HEK293T (cell line): ENCODE data around the gene ACSS3.

ENCODE experiments used
- ARNT ChIP-seq: fragments of 450-650 bp; IDR thresholded peaks from 2 replicates; pipeline ENCODE4 v1.6.1; 2017; ENCODE audit warnings: mild to moderate bottlenecking
- BHLHE40 ChIP-seq: fragments of 450-650 bp; IDR thresholded peaks from 2 replicates; pipeline ENCODE4 v1.6.1; 2016; ENCODE audit warnings: mild to moderate bottlenecking, moderate library complexity, borderline replicate concordance
- CTBP1 ChIP-seq: fragments of 450-650 bp; IDR thresholded peaks from 2 replicates; pipeline ENCODE4 v1.6.1; 2016; ENCODE audit warnings: borderline replicate concordance
- FOXM1 ChIP-seq: fragments of 450-650 bp; IDR thresholded peaks from 2 replicates; pipeline ENCODE4 v1.6.1; 2017; ENCODE audit warnings: mild to moderate bottlenecking, borderline replicate concordance
- HDGF ChIP-seq: fragments of 450-650 bp; IDR thresholded peaks from 2 replicates; pipeline ENCODE4 v1.6.1; 2017; ENCODE audit warnings: antibody characterized with exemption, borderline replicate concordance
- LEF1 ChIP-seq: fragments of 450-650 bp; IDR thresholded peaks from 2 replicates; pipeline ENCODE4 v1.6.1; 2017; ENCODE audit warnings: mild to moderate bottlenecking, borderline replicate concordance
- SP1 ChIP-seq: fragments of 450-650 bp; IDR thresholded peaks from 2 replicates; pipeline ENCODE4 v1.6.1; 2017
- SUZ12 ChIP-seq: fragments of 450-650 bp; IDR thresholded peaks from 2 replicates; pipeline ENCODE4 v1.6.1; 2016; ENCODE audit warnings: mild to moderate bottlenecking
- TARDBP ChIP-seq: fragments of 450-650 bp; IDR thresholded peaks from 2 replicates; pipeline ENCODE4 v1.6.1; 2016
- TF ChIP-seq, protein P1 (sequence below): fragments of 450-650 bp; IDR thresholded peaks from 2 replicates; pipeline ENCODE4 v1.6.1; 2016

DNA sequence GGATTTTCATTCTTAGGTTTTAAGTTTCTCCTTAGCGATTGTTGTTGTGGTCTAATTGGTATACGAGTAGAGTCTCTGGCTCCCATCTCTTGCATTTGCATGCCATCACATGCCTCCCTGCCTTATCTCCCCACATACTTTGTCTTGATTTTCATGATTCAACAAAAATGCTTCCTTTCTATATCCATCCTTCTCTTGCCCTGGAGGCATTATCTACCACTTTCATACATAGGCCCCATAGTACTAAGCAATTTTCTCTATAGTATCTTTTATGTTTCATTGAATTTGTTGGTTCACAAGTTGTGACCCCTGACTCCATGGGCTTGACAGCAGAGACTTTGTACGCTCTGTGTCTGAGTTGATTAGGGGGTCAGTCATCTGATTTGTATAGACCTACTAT, 226.1 kb downstream of the ACSS3 start:
- TF ChIP-seq BHLHE40 (no peak), HDGF (no peak), ARNT (no peak), LEF1 (no peak), CTBP1 (no peak), SUZ12 (no peak), SP1 (no peak), TARDBP (no peak), FOXM1 (no peak)
- TF ChIP-seq, protein P1, sequence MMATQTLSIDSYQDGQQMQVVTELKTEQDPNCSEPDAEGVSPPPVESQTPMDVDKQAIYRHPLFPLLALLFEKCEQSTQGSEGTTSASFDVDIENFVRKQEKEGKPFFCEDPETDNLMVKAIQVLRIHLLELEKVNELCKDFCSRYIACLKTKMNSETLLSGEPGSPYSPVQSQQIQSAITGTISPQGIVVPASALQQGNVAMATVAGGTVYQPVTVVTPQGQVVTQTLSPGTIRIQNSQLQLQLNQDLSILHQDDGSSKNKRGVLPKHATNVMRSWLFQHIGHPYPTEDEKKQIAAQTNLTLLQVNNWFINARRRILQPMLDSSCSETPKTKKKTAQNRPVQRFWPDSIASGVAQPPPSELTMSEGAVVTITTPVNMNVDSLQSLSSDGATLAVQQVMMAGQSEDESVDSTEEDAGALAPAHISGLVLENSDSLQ: no peak
